Heart right ventricle (tissue), 16 donors: ENCODE results near the gene NDST3. TPM values are rescaled to one million over a fixed set of nuclear protein-coding genes. Genes with fewer than 3 reads are reported as not detected.

ENCODE experiments used
- ATAC-seq, 8 donors: fragments of 200-7000 bp; cut with Tn5 transposase; one replicate each; pipeline ENCODE4 v1.9.1; 2020; ENCODE audit warnings: mild to moderate bottlenecking in 8 of 8, moderate library complexity in 8 of 8, moderate number of reproducible peaks in 1 of 8
- DNase-seq, 2 donors: peaks; one replicate each; pipeline ENCODE4 v3.0.0-alpha.2; 2020
- H3K27ac ChIP-seq, 10 donors: fragments of 200-600 bp; sonication (generic) in 2 of 10; one replicate each; pipeline versions ENCODE4 v1.5.0 to v1.8.0; 2020 to 2022; ENCODE audit warnings: mild to moderate bottlenecking in 3 of 10
- H3K27me3 ChIP-seq, 7 donors: fragments of 200-600 bp; one replicate each; pipeline ENCODE4 v1.8.0; 2021 to 2022; ENCODE audit warnings: mild to moderate bottlenecking in 2 of 7
- H3K36me3 ChIP-seq, 9 donors: fragments of 200-600 bp; sonication (generic) in 1 of 9; one replicate each; pipeline versions ENCODE4 v1.5.0 to v1.8.0; 2020 to 2022; ENCODE audit warnings: mild to moderate bottlenecking in 2 of 9
- H3K4me1 ChIP-seq, 9 donors: fragments of 200-600 bp; sonication (generic) in 1 of 9; one replicate each; pipeline versions ENCODE4 v1.5.0 to v1.8.0; 2020 to 2022; ENCODE audit warnings: mild to moderate bottlenecking in 4 of 9
- H3K4me3 ChIP-seq, 10 donors: fragments of 200-600 bp; sonication (generic) in 2 of 10; one replicate each; pipeline versions ENCODE4 v1.5.0 to v1.8.0; 2020 to 2022; ENCODE audit warnings: mild to moderate bottlenecking in 7 of 10, moderate library complexity in 2 of 10
- H3K9me3 ChIP-seq, 11 donors: fragments of 200-600 bp in 10 of 11; sonication (generic) in 2 of 11; one replicate each; pipeline versions ENCODE4 v1.5.0 to v1.8.0; 2013 to 2022; ENCODE audit warnings: mild to moderate bottlenecking in 2 of 11, control low read depth in 1 of 11, moderate library complexity in 1 of 11
- CTCF ChIP-seq, 9 donors: fragments of 200-600 bp; sonication (generic) in 2 of 9; IDR thresholded peaks; one replicate each; pipeline versions ENCODE4 v1.5.0 to v1.8.0; 2021 to 2022; ENCODE audit warnings: antibody characterized with exemption in 9 of 9, mild to moderate bottlenecking in 5 of 9, moderate library complexity in 1 of 9
- WGBS, 2 donors: extraction: QIAGEN DNeasy Blood & Tissue Kit; methylation state at CpG; one replicate each; pipeline ENCODE4 v1.1.7; 2013; ENCODE audit warnings: inconsistent platforms in 1 of 2; 5-methylcytosine and 5-hydroxymethylcytosine counted together
- intact Hi-C, 10 donors: fragments of 100-400 bp; cut with DNase I; formaldehyde crosslinking; loops; one replicate each; pipeline versions ENCODE4 v1.11.1 to v1.14.2; 2022
- polyA plus RNA-seq, 2 donors: library from polyadenylated mRNA; stranded (reverse); fragments of 200-250 nt; gene quantifications; one replicate each; pipeline ENCODE4 v1.2.3, GENCODE V29; 2013
- total RNA-seq, 10 donors: library from RNA; stranded (reverse); fragmentation: NEBNext Ultra II Directional in 3 of 10; extraction: Animal tissue kit (Norgen Biotek cat#: 25700) in 3 of 10; gene quantifications; one replicate each; pipeline versions ENCODE4 v1.2.1 to v1.2.4, GENCODE V29; 2021 to 2023
- donor health status: Arrhythmogenic right ventricular cardiomyopathy.
- donor health status: ischemic (EF 13 %, LVEDD 7.1; RV severe dilation, severe dysfunction).
- donor health status: healthy with polysubstance abuse.
- donor health status: DM: no; HTN: yes; CAD: no.
- donor health status: DM: no; HTN: no; CAD: no.
- donor health status: ischemic (EF 25% LVEDD 6.9; RV normal size, moderate dysfunction).
- donor health status: ischemic (EF 25% LVEDD 5.7; RV mildly dilated, moderate dysfunction).
- donor health status: healthy.
- donor health status: DM: yes; HTN: yes; CAD: no.
- donor health status: Ischemic cardiomyopathy.
- donor health status: ischemic (EF 35%, LVEDD 5.7; RV mildly dilated, moderate dysfunction).
- donor health status: nonischemic (EF 11% LVEDD 7.7; RV severe dilation, severe dysfunction).
- donor health status: DM: yes; HTN: yes; CAD: no.
- donor health status: PGD.
- donor health status: ischemic (EF 29% LVEDD 5.4; RV normal size, mild dysfunction).
- donor health status: nonischemic (EF 23%, LVEDD 6.1; RV moderate dilation, normal function).

NDST3 gene
- total and polyA plus RNA-seq, 12 donors: 0.04 TPM; not detected in 11

- DNase-seq: no peak
- ATAC-seq: no peak
- Histone ChIP-seq H3K4me1 (no peaks in the 10 kb centered on the region), H3K27me3 (no peaks in the 10 kb centered on the region), H3K36me3 (no peaks in the 10 kb centered on the region), H3K27ac (no peak overlapping the region), H3K4me3 (no peak overlapping the region), H3K9me3 (peaks cover 0 to 10% (median 0%) of the 10 kb centered on the region in 11 donors)
- intact Hi-C loops: no loop called here
- no peak for TF ChIP-seq CTCF (IDR thresholded peaks at IDR 0.05)
- 80 to 84% methylated on average over 2 of the region's 2 CpGs for WGBS, 2 donors
Observed at GRCh38 chr4:118190903-118191302, 156.6 kb downstream of the NDST3 start.

DNA sequence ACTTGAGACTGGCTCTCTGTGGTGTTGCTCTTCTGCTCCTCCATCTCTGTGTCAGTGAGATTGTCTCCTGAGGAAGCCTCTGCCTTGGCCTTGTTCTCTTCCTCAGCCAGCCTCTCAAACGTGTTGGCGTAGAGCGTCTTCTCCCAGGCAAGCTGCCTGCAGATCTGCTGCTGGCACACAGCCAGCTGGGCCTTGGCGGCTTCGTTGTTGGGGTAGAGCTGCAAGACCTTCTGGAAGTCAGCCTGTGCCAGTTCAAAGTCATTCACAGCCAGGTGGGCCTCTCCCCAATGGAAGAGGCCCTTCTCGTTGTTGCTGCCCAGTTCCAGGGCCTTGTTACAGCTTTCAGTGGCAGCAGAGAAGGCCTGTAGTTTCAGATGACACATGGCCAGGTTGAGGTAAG lies 159.1 kb downstream of the NDST3 start:
- Histone ChIP-seq H3K27ac (no peak overlapping the region), H3K4me3 (no peak overlapping the region), H3K27me3 (no peaks in the 10 kb centered on the region), H3K36me3 (no peaks in the 10 kb centered on the region), H3K9me3 (peaks cover 0 to 11% (median 0%) of the 10 kb centered on the region in 11 donors), H3K4me1 (no peaks in the 10 kb centered on the region)
- no peak for TF ChIP-seq CTCF (IDR thresholded peaks at IDR 0.05)
- WGBS, 2 donors: 70 to 79% methylated on average over 6 of the region's 6 CpGs
- no peak for ATAC-seq
- no peak for DNase-seq
- intact Hi-C loops: no loop called here

- peaks cover 0 to 3% (median 0%) of the 10 kb centered on the region in 7 donors for H3K27me3 ChIP-seq
- no peak for DNase-seq
- H3K27ac ChIP-seq: no peak overlapping the region
- 78 to 79% methylated on average over 2 of the region's 2 CpGs for WGBS, 2 donors
- H3K36me3 ChIP-seq: no peaks in the 10 kb centered on the region
- no peak for ATAC-seq
- no peak for TF ChIP-seq CTCF (IDR thresholded peaks at IDR 0.05)
- no peaks in the 10 kb centered on the region for H3K4me1 ChIP-seq
- intact Hi-C loops: no loop called here
- peaks cover 0 to 25% (median 10%) of the 10 kb centered on the region in 11 donors for H3K9me3 ChIP-seq
- no peak overlapping the region for H3K4me3 ChIP-seq
Observed at GRCh38 chr4:118206627-118207026, 172.3 kb downstream of the NDST3 start.

GRCh38 chr4:118213101-118213500 lies 178.8 kb downstream of the NDST3 start:
- Histone ChIP-seq H3K36me3 (no peaks in the 10 kb centered on the region), H3K27ac (no peak overlapping the region), H3K9me3 (no peaks in the 10 kb centered on the region), H3K4me3 (no peak overlapping the region), H3K4me1 (no peaks in the 10 kb centered on the region), H3K27me3 (peaks cover 0 to 3% (median 0%) of the 10 kb centered on the region in 7 donors)
- intact Hi-C loops: no loop called here
- no peak for DNase-seq
- 81 to 87% methylated on average over 3 of the region's 3 CpGs for WGBS, 2 donors
- TF ChIP-seq CTCF (IDR thresholded peaks at IDR 0.05): no peak
- ATAC-seq: no peak
